ENCODE measurements around the gene TKFC. TPM values are rescaled to one million over a fixed set of nuclear protein-coding genes. Genes with fewer than 3 reads are reported as not detected.
A peak's percentile ranks its signal among the peaks of the same experiment; 100 is the strongest.

TKFC gene
- polyA plus RNA-seq, 1 donor = 58.3 TPM

DNA sequence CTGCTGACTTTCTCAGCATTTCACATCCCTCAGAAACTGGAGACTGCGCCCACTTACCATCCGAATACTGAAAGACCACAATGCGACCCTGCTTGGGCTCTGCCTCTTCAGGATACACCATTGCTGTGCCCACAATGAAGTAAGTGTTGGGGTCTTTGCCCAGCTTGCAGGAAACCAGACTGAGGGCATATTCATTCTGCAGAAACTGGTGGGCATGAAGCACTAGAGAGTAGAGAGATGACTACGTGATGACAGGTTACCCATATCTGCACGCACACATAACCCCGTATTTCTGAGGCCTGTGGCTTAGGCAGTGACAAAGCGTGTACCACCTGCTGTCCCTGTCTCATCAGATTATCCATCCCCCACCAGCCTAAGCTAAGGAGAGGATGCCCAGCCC is 23.3 kb upstream of the TKFC start:
- DNase-seq = no peak

DNA sequence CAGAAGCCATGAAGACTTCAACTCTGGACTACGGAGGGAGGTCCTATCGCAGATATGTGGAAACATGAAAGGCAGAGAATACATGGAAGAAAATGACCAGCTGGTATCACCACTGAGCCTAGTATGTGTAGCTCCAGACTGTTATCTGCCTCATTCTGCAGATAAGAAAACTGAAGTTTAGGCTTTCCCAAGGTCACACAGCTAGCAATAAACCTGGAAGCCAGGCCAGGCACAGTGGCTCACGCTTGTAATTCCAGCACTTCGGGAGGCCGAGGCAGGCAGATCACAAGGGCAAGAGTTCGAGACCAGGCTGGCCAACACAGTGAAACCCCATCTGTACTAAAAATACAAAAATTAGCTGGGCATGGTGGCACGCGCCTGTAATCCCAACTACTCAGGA is 22.3 kb upstream of the TKFC start:
- no peak for DNase-seq

GRCh38 chr11:61315260-61315659 is 17.8 kb upstream of the TKFC start:
- no peak for DNase-seq

- DNase-seq = no peak
Measured at GRCh38 chr11:61325649-61326414, 7.2 kb upstream of the TKFC start.

GRCh38 chr11:61327669-61328071 is 5.4 kb upstream of the TKFC start:
- no peak for DNase-seq

DNA sequence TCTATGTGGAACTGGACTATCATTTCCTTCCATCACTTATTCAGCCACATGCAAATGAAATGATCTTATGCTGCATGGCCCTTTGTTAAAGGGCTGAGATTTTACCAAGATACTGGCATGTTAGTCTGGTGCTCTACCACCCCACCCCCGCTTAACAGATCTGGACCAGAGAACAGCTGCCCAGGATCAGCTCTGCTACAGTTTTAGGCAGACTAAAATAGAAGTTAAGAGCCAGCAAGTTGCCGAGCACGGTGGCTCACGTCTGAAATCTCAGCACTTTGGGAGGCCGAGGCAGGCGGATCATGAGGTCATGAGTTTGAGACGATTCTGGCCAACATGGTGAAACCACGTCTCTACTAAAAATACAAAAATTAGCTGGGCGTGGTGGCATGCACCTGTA is 4.7 kb upstream of the TKFC start:
- DNase-seq = no peak

DNA sequence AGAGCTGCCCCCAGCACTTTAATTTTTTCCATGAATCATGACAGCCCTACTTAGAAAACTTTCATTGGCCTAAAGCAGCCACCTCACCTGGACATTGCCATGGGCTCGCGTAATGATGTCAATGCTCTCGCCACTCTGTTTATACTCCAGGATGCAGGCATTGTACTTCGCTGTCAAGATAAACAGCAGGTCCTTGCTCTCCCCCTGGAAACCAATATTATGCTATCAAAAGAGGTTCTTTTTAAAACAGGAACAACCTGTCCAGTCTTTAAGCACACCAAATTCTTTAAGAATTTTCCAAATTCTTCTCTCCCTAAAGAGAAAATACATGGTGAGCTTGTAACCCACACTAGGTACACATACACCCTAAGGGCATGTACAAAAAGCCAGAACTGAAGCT is 3.2 kb upstream of the TKFC start:
- DNase-seq = no peak

DNA sequence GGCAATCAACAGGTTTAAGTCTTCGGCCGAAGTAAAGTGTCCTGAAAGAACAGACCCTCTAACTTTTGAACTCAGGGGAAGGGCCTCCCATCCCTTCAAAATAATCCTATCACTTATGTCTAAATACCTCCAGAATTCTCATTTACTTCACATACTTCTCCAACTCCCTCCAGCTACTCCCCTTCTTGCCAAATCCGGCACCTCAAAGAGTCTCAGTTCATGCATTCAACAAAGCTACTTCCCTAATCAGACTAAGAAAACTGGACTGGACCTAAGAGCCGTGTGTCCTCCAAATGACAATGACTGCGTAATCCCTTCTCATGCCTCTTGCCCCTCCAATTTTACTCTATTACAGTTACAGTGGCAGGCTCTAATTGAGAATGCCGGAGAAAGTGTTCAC is 1.4 kb upstream of the TKFC start:
- no peak for DNase-seq

DNA sequence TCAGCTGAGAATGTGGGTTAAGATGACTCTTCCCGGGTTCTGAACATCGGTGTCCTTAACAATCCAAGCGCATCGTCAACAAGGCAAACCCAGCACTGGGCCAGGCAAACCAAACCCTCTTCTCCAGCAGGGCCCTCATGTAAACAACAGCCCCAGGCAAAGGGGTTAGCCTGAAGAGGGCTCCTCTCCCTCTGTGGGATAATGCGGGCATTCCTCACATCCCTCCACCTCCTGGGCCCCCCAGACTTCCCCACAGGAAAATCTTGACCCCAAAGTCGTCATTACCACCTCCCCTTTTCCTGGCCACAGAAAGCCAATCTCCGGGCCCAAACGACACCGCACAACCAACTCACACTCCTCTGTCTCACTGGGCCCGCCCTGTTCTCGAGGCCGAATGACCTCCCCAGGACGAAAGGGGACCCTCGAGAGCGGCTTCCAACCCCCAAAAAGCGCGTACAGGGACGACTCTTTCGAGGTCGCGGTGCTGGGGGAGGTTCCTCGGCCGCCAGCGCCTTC is 689 bp upstream of the TKFC start:
- peak; percentile 6 for DNase-seq

- DNase-seq = no peak
Measured at GRCh38 chr11:61333550-61334433, 764 bp downstream of the TKFC start.

DNA sequence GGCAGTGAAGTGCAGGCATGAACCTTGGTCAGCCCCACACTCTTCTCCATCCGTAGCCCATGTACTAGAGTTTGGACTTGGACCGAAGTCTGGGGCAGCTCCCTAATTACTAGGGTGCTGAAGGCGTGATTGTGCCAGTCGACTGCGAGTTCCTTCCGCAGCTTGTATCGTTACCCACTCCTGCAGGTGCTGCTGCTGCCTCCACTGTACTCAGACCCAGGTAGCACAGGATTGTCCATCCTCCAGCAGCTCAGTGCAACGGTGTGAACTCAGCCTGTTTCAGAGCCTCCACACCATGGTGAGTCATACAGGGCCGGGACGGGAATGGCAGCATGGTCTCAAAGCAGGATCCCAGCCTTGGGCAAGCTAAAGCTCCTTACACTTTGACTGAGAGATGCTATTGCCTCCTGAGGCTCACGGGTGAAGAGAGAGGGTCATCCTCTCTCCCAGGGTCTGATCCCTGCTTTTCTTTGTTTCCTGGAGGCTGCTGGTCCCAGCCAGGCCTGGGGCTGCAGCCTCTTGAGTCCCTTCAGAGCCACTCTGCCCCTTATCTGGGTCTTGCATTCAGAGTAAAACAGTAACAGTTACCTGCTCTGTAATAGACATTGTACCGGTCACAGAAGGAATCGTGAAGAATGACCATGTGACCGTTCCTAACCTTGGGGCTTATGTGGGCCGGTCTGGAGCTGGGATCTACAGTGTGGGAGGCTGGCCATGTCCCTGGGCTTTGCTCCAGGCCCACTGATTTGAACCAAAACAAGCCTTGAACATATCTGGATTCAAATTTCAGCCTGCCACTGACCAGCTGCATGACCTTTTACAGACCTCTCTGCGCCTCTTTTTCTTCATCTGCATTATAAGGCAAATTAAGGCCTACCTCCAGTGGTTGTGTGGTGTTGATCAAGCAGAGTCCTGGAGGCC is 1.7 kb downstream of the TKFC start:
- no peak for DNase-seq

GRCh38 chr11:61335355-61335710 is 2.3 kb downstream of the TKFC start:
- no peak for DNase-seq

GRCh38 chr11:61336171-61336935 is 3.3 kb downstream of the TKFC start:
- peak; percentile 77 for DNase-seq

- no peak for DNase-seq
Measured at GRCh38 chr11:61337706-61338470, 4.9 kb downstream of the TKFC start.

DNA sequence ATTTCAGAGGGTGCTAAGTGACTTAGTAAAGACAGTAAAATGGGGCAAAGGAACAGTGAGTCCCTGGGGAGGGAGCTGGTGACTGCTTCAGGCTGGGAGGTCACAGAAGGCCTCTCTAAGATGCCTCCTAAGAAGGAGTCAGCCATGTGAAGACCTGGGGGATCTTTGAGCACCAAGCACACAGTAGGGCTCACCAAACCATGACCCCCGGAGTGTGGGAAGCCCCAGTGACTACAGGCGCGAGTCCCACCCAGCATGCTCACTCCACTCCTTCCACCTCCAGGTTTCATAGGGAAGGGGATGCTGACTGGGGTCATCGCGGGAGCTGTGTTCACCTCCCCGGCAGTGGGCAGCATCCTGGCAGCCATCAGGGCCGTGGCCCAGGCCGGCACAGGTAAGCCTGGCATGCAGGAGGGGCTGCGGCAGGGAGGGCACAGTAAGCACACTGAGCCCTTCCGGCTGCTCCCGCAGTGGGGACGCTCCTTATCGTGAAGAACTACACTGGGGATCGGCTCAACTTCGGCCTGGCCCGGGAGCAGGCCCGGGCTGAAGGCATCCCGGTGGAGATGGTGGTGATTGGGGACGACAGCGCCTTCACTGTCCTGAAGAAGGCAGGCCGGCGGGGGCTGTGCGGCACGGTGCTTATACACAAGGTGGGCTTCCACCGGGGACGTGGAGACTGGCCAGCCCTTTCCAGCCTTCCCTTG is 5.9 kb downstream of the TKFC start:
- no peak for DNase-seq

DNA sequence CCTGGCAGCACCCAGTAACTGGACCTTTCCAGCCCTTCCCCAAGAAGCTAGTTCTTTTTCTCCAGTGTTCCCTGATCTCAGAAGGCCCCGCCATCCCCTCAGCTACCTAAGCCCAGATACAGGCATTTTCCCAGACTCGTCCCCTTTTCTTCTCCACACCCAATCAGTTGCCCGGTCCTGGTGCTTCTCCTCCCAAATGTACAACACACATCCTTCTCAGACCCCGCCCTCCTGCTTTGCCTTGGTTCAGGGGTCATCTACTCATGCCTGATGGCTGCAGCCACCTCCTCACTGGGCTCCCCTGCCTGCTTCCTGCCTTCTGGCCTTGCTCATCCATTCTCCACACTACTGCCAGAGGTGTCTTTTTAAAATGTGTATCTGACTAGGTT is 6.5 kb downstream of the TKFC start:
- DNase-seq = no peak

DNA sequence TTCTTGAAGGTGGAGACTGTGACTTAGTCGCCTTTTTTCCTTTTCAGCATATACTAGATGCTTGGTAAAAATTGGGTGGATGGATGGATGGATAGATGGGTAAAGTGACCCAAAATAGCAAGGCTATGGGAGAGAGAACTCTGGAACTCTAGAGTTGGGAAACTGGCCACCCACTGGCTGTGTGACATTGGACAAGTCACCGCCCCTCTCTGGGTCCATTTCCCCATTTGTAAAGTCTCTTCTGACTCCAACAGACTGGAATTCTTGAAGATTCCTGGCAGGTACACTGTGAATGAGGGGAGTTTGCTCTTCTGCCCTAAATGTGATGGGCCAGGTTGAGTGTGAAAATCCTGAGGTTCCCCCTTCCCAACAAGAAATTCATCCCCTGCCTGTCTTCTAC is 8.0 kb downstream of the TKFC start:
- DNase-seq = no peak

DNA sequence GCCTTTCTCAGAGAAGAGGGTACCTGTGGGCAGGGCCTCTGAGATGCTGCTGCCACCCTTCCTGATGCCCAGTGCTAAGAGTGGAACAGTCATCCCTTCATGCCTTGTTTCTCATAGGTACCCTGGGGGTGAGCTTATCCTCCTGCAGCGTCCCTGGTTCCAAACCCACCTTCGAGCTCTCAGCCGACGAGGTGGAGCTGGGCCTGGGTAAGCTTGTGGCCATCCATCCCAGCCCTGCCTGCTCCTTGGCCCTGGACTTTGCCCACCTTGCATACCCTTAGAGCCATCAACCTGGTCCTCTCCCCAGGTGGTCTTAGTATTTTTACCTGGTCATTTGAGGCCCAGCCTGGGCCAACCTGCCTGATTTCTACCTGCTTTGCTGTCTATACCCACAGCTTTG is 8.7 kb downstream of the TKFC start:
- DNase-seq = no peak

DNA sequence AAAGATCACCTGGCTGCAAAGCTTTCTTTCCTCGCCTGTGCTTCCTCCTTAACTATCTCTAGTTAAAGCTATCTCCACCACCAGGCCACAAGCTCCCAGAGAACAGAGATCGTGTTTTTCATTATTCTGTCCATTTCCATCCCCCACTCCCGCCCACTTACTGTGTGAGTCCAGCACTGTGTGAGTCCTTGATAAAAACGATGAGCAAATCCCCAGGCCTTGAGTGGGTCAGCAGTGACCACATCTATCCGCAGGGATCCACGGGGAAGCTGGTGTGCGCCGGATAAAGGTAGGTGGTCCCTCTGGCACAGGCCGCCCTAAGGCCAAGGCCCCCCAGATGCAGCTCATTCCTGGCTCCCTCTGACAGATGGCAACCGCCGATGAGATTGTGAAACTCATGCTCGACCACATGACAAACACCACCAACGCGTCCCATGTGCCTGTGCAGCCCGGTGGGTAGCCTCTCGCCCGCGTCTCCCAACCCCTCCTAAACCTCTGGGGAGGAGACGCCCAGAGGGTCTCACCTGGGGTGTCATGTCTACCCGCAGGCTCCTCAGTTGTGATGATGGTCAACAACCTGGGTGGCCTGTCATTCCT is 9.3 kb downstream of the TKFC start:
- no peak for DNase-seq

Data from left kidney (tissue), 2 donors.